Kidney (tissue), 14 donors: ENCODE data around the gene CABCOCO1. TPM values are rescaled to one million over a fixed set of nuclear protein-coding genes. Genes with fewer than 3 reads are reported as not detected.

Experiments
- DNase-seq, 5 donors: peaks; one replicate each; pipeline ENCODE4 v3.0.0-alpha.2; 2013 to 2020
- FAIRE-seq: peaks from 2 replicates; lab custom pipeline; 2012; peaks lifted over from hg19 to GRCh38; lab: Jason Lieb, UNC
- H3K27ac ChIP-seq, 2 donors: one replicate each; pipeline ENCODE4 v1.7.0; 2013; ENCODE audit warnings: low read depth in 2 of 2, low read length in 2 of 2, inconsistent platforms in 1 of 2
- H3K27me3 ChIP-seq: one replicate; pipeline ENCODE4 v1.7.1; 2013; ENCODE audit warnings: low read length, inconsistent platforms; ENCODE audit not compliant: control insufficient read depth, insufficient read depth
- H3K36me3 ChIP-seq, 3 donors: one replicate each; pipeline versions ENCODE4 v1.7.0 to v1.7.1; 2013; ENCODE audit warnings: low read length in 3 of 3, control low read depth in 1 of 3, inconsistent platforms in 1 of 3; ENCODE audit not compliant: insufficient read depth in 3 of 3, control insufficient read depth in 2 of 3
- H3K4me1 ChIP-seq, 3 donors: one replicate each; pipeline versions ENCODE4 v1.7.0 to v1.7.1; 2013; ENCODE audit warnings: low read length in 3 of 3, inconsistent platforms in 1 of 3, low read depth in 1 of 3; ENCODE audit not compliant: control insufficient read depth in 2 of 3, insufficient read depth in 2 of 3
- H3K4me3 ChIP-seq, 3 donors: one replicate each; pipeline versions ENCODE4 v1.7.0 to v1.8.1; 2013; ENCODE audit warnings: low read length in 3 of 3, control low read depth in 1 of 3, inconsistent platforms in 1 of 3
- H3K9ac ChIP-seq, 3 donors: one replicate each; pipeline versions ENCODE4 v1.7.0 to v1.7.1; 2013; ENCODE audit warnings: low read length in 3 of 3, control low read depth in 1 of 3, inconsistent platforms in 1 of 3
- H3K9me3 ChIP-seq, 3 donors: one replicate each; pipeline versions ENCODE4 v1.7.0 to v1.7.1; 2013; ENCODE audit warnings: low read length in 3 of 3, control low read depth in 1 of 3, inconsistent platforms in 1 of 3; ENCODE audit not compliant: control insufficient read depth in 2 of 3, insufficient read depth in 1 of 3
- CTCF ChIP-seq: IDR thresholded peaks from 3 replicates; pipeline ENCODE4 v1.5.1; 2012; ENCODE audit warnings: mild to moderate bottlenecking, moderate library complexity, borderline replicate concordance; ENCODE audit not compliant: insufficient read depth; ENCODE audit errors: extremely low read depth
- intact Hi-C: fragments of 100-400 bp; cut with DNase I; formaldehyde crosslinking; loops from one replicate; pipeline ENCODE4 v1.11.1; 2022
- polyA plus RNA-seq: library from polyadenylated mRNA; stranded (reverse); fragments of 350-450 nt; fragmentation: Illumina TruSeq; extraction: RNeasy Lipid Tissue Mini Kit (QIAGEN cat#74804); gene quantifications from one replicate; pipeline ENCODE4 v1.2.3, GENCODE V29; 2014; ENCODE audit warnings: low read depth, low replicate concordance; ENCODE audit not compliant: insufficient read depth
- total RNA-seq: library from RNA; stranded (reverse); fragmentation: NEBNext Ultra II Directional; extraction: Animal tissue kit (Norgen Biotek cat#: 25700); gene quantifications from one replicate; pipeline ENCODE4 v1.2.1, GENCODE V29; 2021
- donor health status: control.
- donor health status: control.
- donor health status: control.
- donor health status: control.
- donor health status: control.
- donor health status: DM: yes; HTN: yes; CAD: no.
- donor health status: Normal renal cell carcinoma (clear cell type).

CABCOCO1 gene
- total and polyA plus RNA-seq, 2 donors from 2014 or later, result 1.5 to 2.3 TPM

GRCh38 chr10:61746377-61746776 lies 83.6 kb downstream of the CABCOCO1 start:
- no peak for FAIRE-seq

GRCh38 chr10:61747307-61747706 lies 84.6 kb downstream of the CABCOCO1 start:
- H3K36me3 ChIP-seq, result no peaks in the 10 kb centered on the region
- TF ChIP-seq CTCF, result no peak
- intact Hi-C loops, result no loop called here
- H3K4me1 ChIP-seq, result peaks cover 5 to 24% (median 12%) of the 10 kb centered on the region in 3 donors
- no peak overlapping the region for H3K9ac ChIP-seq
- no peaks in the 10 kb centered on the region for H3K27me3 ChIP-seq
- H3K27ac ChIP-seq, result no peak overlapping the region
- FAIRE-seq (no peak), DNase-seq (no peak)
- H3K9me3 ChIP-seq, result peaks cover 0 to 4% (median 0%) of the 10 kb centered on the region in 3 donors
- no peak overlapping the region for H3K4me3 ChIP-seq

More at GRCh38 chr10:61746377-61746776, 83.6 kb downstream of the CABCOCO1 start:
- Histone ChIP-seq H3K4me3 (no peak overlapping the region), H3K9me3 (peaks cover 0 to 4% (median 0%) of the 10 kb centered on the region in 3 donors), H3K27me3 (no peaks in the 10 kb centered on the region), H3K4me1 (peaks cover 0 to 14% (median 7%) of the 10 kb centered on the region in 3 donors), H3K36me3 (no peaks in the 10 kb centered on the region), H3K27ac (no peak overlapping the region), H3K9ac (no peak overlapping the region)
- TF ChIP-seq CTCF, result no peak
- intact Hi-C loops, result no loop called here
- no peak for DNase-seq

- intact Hi-C loops, result no loop called here
- no peak overlapping the region for H3K4me3 ChIP-seq
- H3K27ac ChIP-seq, result no peak overlapping the region
- no peak overlapping the region for H3K9ac ChIP-seq
- peaks cover 0 to 3% (median 0%) of the 10 kb centered on the region in 3 donors for H3K9me3 ChIP-seq
- DNase-seq, result no peak
- no peaks in the 10 kb centered on the region for H3K27me3 ChIP-seq
- H3K36me3 ChIP-seq, result no peaks in the 10 kb centered on the region
- no peak for TF ChIP-seq CTCF
- no peak for FAIRE-seq
- peaks cover 5 to 36% (median 14%) of the 10 kb centered on the region in 3 donors for H3K4me1 ChIP-seq
Measured at GRCh38 chr10:61749291-61749690, 86.6 kb downstream of the CABCOCO1 start.
